MM.1S (cell line): ENCODE measurements around the gene ALKBH2.

ENCODE experiments used
- DNase-seq: peaks from one replicate; pipeline ENCODE4 v3.0.0-alpha.2; 2015
- H2AFZ ChIP-seq: fragments of 300-600 bp; sonication (generic); 2 replicates; pipeline ENCODE4 v1.6.0; 2016; ENCODE audit warnings: antibody characterized with exemption, low read length
- H3F3A ChIP-seq: fragments of 300-600 bp; sonication (generic); 2 replicates; pipeline ENCODE4 v1.6.1; 2016; ENCODE audit warnings: mild to moderate bottlenecking, antibody characterized with exemption, low read length, moderate library complexity, mixed read lengths; ENCODE audit not compliant: insufficient read depth
- H3K27ac ChIP-seq: fragments of 300-600 bp; sonication (generic); 2 replicates; pipeline ENCODE4 v1.5.1; 2016; ENCODE audit warnings: mild to moderate bottlenecking, low read length
- H3K27me3 ChIP-seq: fragments of 300-600 bp; sonication (generic); replicated peaks from 2 replicates; pipeline ENCODE4 v1.6.0; 2016; ENCODE audit warnings: low read length; ENCODE audit not compliant: insufficient read depth
- H3K36me3 ChIP-seq: fragments of 300-600 bp; sonication (generic); replicated peaks from 2 replicates; pipeline ENCODE4 v1.6.1; 2016; ENCODE audit warnings: mild to moderate bottlenecking, low read length, mixed read lengths; ENCODE audit not compliant: insufficient read depth
- H3K4me1 ChIP-seq: fragments of 300-600 bp; sonication (generic); 2 replicates; pipeline ENCODE4 v1.6.1; 2016; ENCODE audit warnings: low read length, mixed read lengths
- H3K4me2 ChIP-seq: fragments of 300-600 bp; sonication (generic); 2 replicates; pipeline ENCODE4 v1.6.0; 2016; ENCODE audit warnings: low read depth, low read length
- H3K4me3 ChIP-seq: fragments of 300-600 bp; sonication (generic); 2 replicates; pipeline ENCODE4 v1.5.1; 2016; ENCODE audit warnings: low read length, mixed read lengths
- H3K79me2 ChIP-seq: fragments of 300-600 bp; sonication (generic); 2 replicates; pipeline ENCODE4 v1.6.1; 2016; ENCODE audit warnings: mixed run types, low read length, mixed read lengths
- H3K9ac ChIP-seq: fragments of 300-600 bp; sonication (generic); 2 replicates; pipeline ENCODE4 v1.6.1; 2016; ENCODE audit warnings: low read length, mixed read lengths
- H3K9me2 ChIP-seq: fragments of 300-600 bp; sonication (generic); replicated peaks from 2 replicates; pipeline ENCODE4 v1.6.1; 2016; ENCODE audit warnings: mild to moderate bottlenecking, low read length, mixed read lengths; ENCODE audit not compliant: insufficient read depth
- H3K9me3 ChIP-seq: fragments of 300-600 bp; sonication (generic); replicated peaks from 2 replicates; pipeline ENCODE4 v1.6.1; 2016; ENCODE audit warnings: mild to moderate bottlenecking, low read length, mixed read lengths; ENCODE audit not compliant: insufficient read depth
- H4K20me1 ChIP-seq: fragments of 300-600 bp; sonication (generic); 2 replicates; pipeline ENCODE4 v1.6.1; 2016; ENCODE audit warnings: mild to moderate bottlenecking, low read length, moderate library complexity, mixed read lengths; ENCODE audit not compliant: insufficient read depth
- EZH2 ChIP-seq: fragments of 300-600 bp; sonication (generic); optimal IDR thresholded peaks from 2 replicates; pipeline ENCODE3; 2017; ENCODE audit warnings: low read depth, mild to moderate bottlenecking, antibody characterized with exemption, low read length, mixed read lengths
- EZH2phosphoT487 ChIP-seq: fragments of 300-600 bp; sonication (generic); IDR thresholded peaks from 2 replicates; pipeline ENCODE4 v1.6.1; 2018; ENCODE audit warnings: antibody characterized with exemption, low read length
- TF ChIP-seq, protein P1 (sequence below): fragments of 300-600 bp; sonication (generic); IDR thresholded peaks from 2 replicates; pipeline ENCODE4 v1.5.1; 2016; ENCODE audit warnings: antibody characterized with exemption, low read length, mixed read lengths

The ALKBH2 gene

DNA sequence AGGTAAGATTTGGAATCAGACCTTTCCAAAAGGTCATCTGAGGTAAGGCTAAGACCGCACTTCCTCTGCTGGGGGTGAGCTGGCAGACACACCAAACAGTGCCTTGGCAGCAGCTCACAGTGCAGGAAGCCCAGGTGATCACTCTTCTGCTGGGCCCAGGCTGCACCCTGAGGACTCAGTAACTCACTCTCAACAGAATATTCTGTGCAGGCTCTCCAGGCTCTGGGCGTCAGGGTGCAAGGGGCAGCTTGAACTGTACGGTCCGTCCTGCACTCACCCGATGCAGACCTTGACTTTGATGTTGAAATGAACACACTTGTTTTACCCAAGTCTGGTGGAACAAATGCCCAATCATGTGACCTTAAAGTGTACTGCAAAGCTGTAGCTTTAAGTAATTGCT lies 6.0 kb downstream of the ALKBH2 start:
- no peak overlapping the region for H2AFZ ChIP-seq
- H3K9me2 ChIP-seq: no peaks in the 10 kb centered on the region
- no peak for DNase-seq
- no peak overlapping the region for H3K9ac ChIP-seq
- H3K79me2 ChIP-seq: peaks cover 17% of the 10 kb centered on the region
- H3K4me1 ChIP-seq: 0 out of 2 replicates have a peak, but pooled peaks cover 6% of the 10 kb centered on the region
- H3K27me3 ChIP-seq: no peaks in the 10 kb centered on the region
- H3K27ac ChIP-seq: no peak overlapping the region
- no peak for TF ChIP-seq EZH2
- TF ChIP-seq, protein P1, sequence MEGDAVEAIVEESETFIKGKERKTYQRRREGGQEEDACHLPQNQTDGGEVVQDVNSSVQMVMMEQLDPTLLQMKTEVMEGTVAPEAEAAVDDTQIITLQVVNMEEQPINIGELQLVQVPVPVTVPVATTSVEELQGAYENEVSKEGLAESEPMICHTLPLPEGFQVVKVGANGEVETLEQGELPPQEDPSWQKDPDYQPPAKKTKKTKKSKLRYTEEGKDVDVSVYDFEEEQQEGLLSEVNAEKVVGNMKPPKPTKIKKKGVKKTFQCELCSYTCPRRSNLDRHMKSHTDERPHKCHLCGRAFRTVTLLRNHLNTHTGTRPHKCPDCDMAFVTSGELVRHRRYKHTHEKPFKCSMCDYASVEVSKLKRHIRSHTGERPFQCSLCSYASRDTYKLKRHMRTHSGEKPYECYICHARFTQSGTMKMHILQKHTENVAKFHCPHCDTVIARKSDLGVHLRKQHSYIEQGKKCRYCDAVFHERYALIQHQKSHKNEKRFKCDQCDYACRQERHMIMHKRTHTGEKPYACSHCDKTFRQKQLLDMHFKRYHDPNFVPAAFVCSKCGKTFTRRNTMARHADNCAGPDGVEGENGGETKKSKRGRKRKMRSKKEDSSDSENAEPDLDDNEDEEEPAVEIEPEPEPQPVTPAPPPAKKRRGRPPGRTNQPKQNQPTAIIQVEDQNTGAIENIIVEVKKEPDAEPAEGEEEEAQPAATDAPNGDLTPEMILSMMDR: no peak
- TF ChIP-seq EZH2phosphoT487: no peak
- no peaks in the 10 kb centered on the region for H4K20me1 ChIP-seq
- no peak overlapping the region for H3K4me2 ChIP-seq
- H3F3A ChIP-seq: no peaks in the 10 kb centered on the region
- no peaks in the 10 kb centered on the region for H3K9me3 ChIP-seq
- no peak overlapping the region for H3K4me3 ChIP-seq
- H3K36me3 ChIP-seq: no peaks in the 10 kb centered on the region

DNA sequence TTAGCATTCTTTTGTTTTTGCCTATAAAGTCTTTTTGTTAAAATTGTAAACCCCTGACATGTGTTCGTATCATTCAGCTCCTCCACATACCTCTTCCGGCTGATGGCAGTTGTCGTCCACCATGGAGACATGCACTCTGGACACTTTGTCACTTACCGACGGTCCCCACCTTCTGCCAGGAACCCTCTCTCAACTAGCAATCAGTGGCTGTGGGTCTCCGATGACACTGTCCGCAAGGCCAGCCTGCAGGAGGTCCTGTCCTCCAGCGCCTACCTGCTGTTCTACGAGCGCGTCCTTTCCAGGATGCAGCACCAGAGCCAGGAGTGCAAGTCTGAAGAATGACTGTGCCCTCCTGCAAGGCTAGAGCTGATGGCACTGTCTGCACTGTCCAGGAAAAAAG lies 7.7 kb downstream of the ALKBH2 start:
- no peaks in the 10 kb centered on the region for H3K4me1 ChIP-seq
- no peak overlapping the region for H2AFZ ChIP-seq
- H3K9me3 ChIP-seq: no peaks in the 10 kb centered on the region
- no peak overlapping the region for H3K9ac ChIP-seq
- H3K9me2 ChIP-seq: no peaks in the 10 kb centered on the region
- H3K36me3 ChIP-seq: no peaks in the 10 kb centered on the region
- no peak overlapping the region for H3K4me2 ChIP-seq
- H3K4me3 ChIP-seq: no peak overlapping the region
- TF ChIP-seq EZH2: no peak
- TF ChIP-seq, protein P1: no peak
- TF ChIP-seq EZH2phosphoT487: no peak
- peaks cover 3% of the 10 kb centered on the region; the same call in 1 of the 2 replicates for H3K79me2 ChIP-seq
- no peaks in the 10 kb centered on the region for H3K27me3 ChIP-seq
- H3K27ac ChIP-seq: no peak overlapping the region
- DNase-seq: no peak
- no peaks in the 10 kb centered on the region for H4K20me1 ChIP-seq
- H3F3A ChIP-seq: no peaks in the 10 kb centered on the region

DNA sequence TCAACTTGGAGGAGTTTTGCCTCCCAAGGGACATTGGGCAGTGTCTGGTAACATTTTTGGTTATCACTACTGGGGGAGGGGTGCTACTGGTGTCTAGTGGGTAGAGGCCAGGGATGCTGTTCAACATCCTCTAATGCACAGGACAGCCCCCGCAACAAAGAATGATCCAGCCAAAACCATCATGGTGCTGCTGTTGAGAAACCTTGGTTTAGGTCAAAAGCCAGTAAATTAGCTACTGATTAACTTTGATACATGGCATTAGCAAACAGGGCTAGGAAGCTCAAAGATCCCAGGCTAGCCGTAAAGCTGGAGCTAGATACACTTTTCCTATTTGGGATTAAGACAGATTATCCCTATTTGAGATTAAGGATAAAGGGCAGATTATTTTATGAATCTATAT lies 8.8 kb downstream of the ALKBH2 start:
- Histone ChIP-seq H3K9ac (no peak overlapping the region), H3K4me1 (no peaks in the 10 kb centered on the region), H3K36me3 (no peaks in the 10 kb centered on the region), H3K9me2 (no peaks in the 10 kb centered on the region), H3K4me3 (no peak overlapping the region), H3K79me2 (no peaks in the 10 kb centered on the region), H3F3A (no peaks in the 10 kb centered on the region), H3K27ac (no peak overlapping the region), H3K4me2 (no peak overlapping the region), H2AFZ (no peak overlapping the region), H3K9me3 (no peaks in the 10 kb centered on the region), H3K27me3 (no peaks in the 10 kb centered on the region), H4K20me1 (no peaks in the 10 kb centered on the region)
- DNase-seq: no peak
- TF ChIP-seq EZH2: no peak
- TF ChIP-seq, protein P1: no peak
- no peak for TF ChIP-seq EZH2phosphoT487

DNA sequence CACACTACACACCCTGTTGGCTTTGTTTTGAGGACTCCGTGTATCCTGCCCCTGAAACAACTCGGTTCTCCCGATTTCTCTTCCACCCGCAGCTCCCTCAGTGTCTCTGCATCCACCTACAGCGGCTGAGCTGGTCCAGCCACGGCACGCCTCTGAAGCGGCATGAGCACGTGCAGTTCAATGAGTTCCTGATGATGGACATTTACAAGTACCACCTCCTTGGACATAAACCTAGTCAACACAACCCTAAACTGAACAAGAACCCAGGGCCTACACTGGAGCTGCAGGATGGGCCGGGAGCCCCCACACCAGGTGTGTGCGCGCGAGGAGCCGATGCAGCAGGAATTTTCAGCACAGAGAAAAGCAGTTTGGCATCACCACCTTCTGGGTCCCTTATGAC lies 10.5 kb downstream of the ALKBH2 start:
- Histone ChIP-seq H3K9ac (no peak overlapping the region), H2AFZ (no peak overlapping the region), H3K9me2 (no peaks in the 10 kb centered on the region), H3K79me2 (no peaks in the 10 kb centered on the region), H4K20me1 (no peaks in the 10 kb centered on the region), H3K27ac (no peak overlapping the region), H3K27me3 (no peaks in the 10 kb centered on the region), H3K9me3 (no peaks in the 10 kb centered on the region), H3K4me1 (no peaks in the 10 kb centered on the region), H3K36me3 (no peaks in the 10 kb centered on the region), H3F3A (no peaks in the 10 kb centered on the region), H3K4me2 (no peak overlapping the region), H3K4me3 (no peak overlapping the region)
- TF ChIP-seq, protein P1: no peak
- TF ChIP-seq EZH2phosphoT487: no peak
- TF ChIP-seq EZH2: no peak
- DNase-seq: no peak
